SK-N-SH treated with all-trans-retinoic acid at 6 μM for 48 hours (cell line): Measurements from ENCODE around the gene PTPRN2.

ENCODE experiments used
- ATAC-seq: fragments of 200-7000 bp; cut with Tn5 transposase; 3 replicates; pipeline ENCODE4 v1.9.1; 2020; ENCODE audit warnings: mild to moderate bottlenecking, moderate library complexity
- ARNTL ChIP-seq: fragments of 450-650 bp; formaldehyde crosslinking; IDR thresholded peaks from 2 replicates; pipeline ENCODE4 v1.5.0; 2020; ENCODE audit warnings: low read depth, mild to moderate bottlenecking, moderate library complexity, borderline replicate concordance
- CSDC2 ChIP-seq: fragments of 250-450 bp; sonication (Bioruptor Pico); IDR thresholded peaks from 2 replicates; pipeline ENCODE4 v1.5.0; 2020; ENCODE audit warnings: mild to moderate bottlenecking, moderate library complexity
- ESRRG ChIP-seq: fragments of 250-450 bp; sonication (Bioruptor Pico); IDR thresholded peaks from 2 replicates; pipeline ENCODE4 v1.6.1; 2021; ENCODE audit warnings: mild to moderate bottlenecking
- ISL1 ChIP-seq: fragments of 250-450 bp; sonication (Bioruptor Pico); IDR thresholded peaks from 2 replicates; pipeline ENCODE4 v2.1.2; 2022; ENCODE audit warnings: mild to moderate bottlenecking, moderate library complexity
- OSR1 ChIP-seq: fragments of 250-450 bp; sonication (Bioruptor Pico); IDR thresholded peaks from 2 replicates; pipeline ENCODE4 v1.8.0; 2022; ENCODE audit warnings: moderate library complexity, mild to moderate bottlenecking, inconsistent platforms
- PPARA ChIP-seq: fragments of 250-450 bp; sonication (Bioruptor Pico); IDR thresholded peaks from 2 replicates; pipeline ENCODE4 v1.5.0; 2020; ENCODE audit warnings: mild to moderate bottlenecking, borderline replicate concordance
- RARB ChIP-seq: fragments of 250-450 bp; sonication (Bioruptor Pico); IDR thresholded peaks from 2 replicates; pipeline ENCODE4 v1.8.0; 2021; ENCODE audit warnings: mild to moderate bottlenecking, moderate library complexity
- SNAI2 ChIP-seq: fragments of 250-450 bp; sonication (Bioruptor Pico); IDR thresholded peaks from 2 replicates; pipeline ENCODE4 v1.5.0; 2020; ENCODE audit warnings: mild to moderate bottlenecking, moderate library complexity
- TCF4 ChIP-seq: fragments of 250-450 bp; sonication (Bioruptor Pico); IDR thresholded peaks from 2 replicates; pipeline ENCODE4 v1.8.0; 2021; ENCODE audit warnings: mild to moderate bottlenecking, moderate library complexity, borderline replicate concordance
- TOX ChIP-seq: fragments of 250-450 bp; sonication (Bioruptor Pico); IDR thresholded peaks from 2 replicates; pipeline ENCODE4 v1.8.0; 2021; ENCODE audit warnings: mild to moderate bottlenecking, moderate library complexity, borderline replicate concordance
- ZC3H10 ChIP-seq: fragments of 250-450 bp; sonication (Bioruptor Pico); IDR thresholded peaks from 2 replicates; pipeline ENCODE4 v1.5.1; 2021; ENCODE audit warnings: mild to moderate bottlenecking, moderate library complexity
- ZFP3 ChIP-seq: fragments of 250-450 bp; sonication (Bioruptor Pico); IDR thresholded peaks from 2 replicates; pipeline ENCODE4 v1.5.0; 2020; ENCODE audit warnings: mild to moderate bottlenecking, moderate library complexity
- ZFP30 ChIP-seq: fragments of 450-650 bp; formaldehyde crosslinking; IDR thresholded peaks from 2 replicates; pipeline ENCODE4 v1.5.0; 2022; ENCODE audit warnings: mild to moderate bottlenecking, moderate library complexity
- ZNF565 ChIP-seq: fragments of 450-650 bp; formaldehyde crosslinking; conservative IDR thresholded peaks from 2 replicates; pipeline ENCODE4 v1.5.0; 2020; ENCODE audit warnings: low read depth, mild to moderate bottlenecking, moderate library complexity
- ZNF70 ChIP-seq: fragments of 450-650 bp; formaldehyde crosslinking; IDR thresholded peaks from 2 replicates; pipeline ENCODE4 v1.5.0; 2020; ENCODE audit warnings: mild to moderate bottlenecking, moderate library complexity
- ZNF8 ChIP-seq: fragments of 450-650 bp; formaldehyde crosslinking; IDR thresholded peaks from 2 replicates; pipeline ENCODE4 v1.5.0; 2020; ENCODE audit warnings: mild to moderate bottlenecking, moderate library complexity
- TF ChIP-seq, protein P1 (sequence below): fragments of 250-450 bp; sonication (Bioruptor Pico); IDR thresholded peaks from 2 replicates; pipeline ENCODE4 v1.5.0; 2020; ENCODE audit warnings: mild to moderate bottlenecking, moderate library complexity
- TF ChIP-seq, protein P2 (sequence below): fragments of 250-450 bp; sonication (Bioruptor Pico); IDR thresholded peaks from 2 replicates; pipeline ENCODE4 v1.5.1; 2020; ENCODE audit warnings: low read depth, mild to moderate bottlenecking, moderate library complexity
- TF ChIP-seq, protein P3 (sequence below): fragments of 250-450 bp; sonication (Bioruptor Pico); IDR thresholded peaks from 2 replicates; pipeline ENCODE4 v1.8.0; 2020; ENCODE audit warnings: mild to moderate bottlenecking, moderate library complexity, borderline replicate concordance
- TF ChIP-seq, protein P4 (sequence below): fragments of 250-450 bp; sonication (Bioruptor Pico); IDR thresholded peaks from 2 replicates; pipeline ENCODE4 v1.8.0; 2021; ENCODE audit warnings: low read depth, mild to moderate bottlenecking, moderate library complexity, borderline replicate concordance
- TF ChIP-seq, protein P5 (sequence below): fragments of 250-450 bp; sonication (Bioruptor Pico); IDR thresholded peaks from 2 replicates; pipeline ENCODE4 v1.5.1; 2021; ENCODE audit warnings: mild to moderate bottlenecking, moderate library complexity

Gene PTPRN2

DNA sequence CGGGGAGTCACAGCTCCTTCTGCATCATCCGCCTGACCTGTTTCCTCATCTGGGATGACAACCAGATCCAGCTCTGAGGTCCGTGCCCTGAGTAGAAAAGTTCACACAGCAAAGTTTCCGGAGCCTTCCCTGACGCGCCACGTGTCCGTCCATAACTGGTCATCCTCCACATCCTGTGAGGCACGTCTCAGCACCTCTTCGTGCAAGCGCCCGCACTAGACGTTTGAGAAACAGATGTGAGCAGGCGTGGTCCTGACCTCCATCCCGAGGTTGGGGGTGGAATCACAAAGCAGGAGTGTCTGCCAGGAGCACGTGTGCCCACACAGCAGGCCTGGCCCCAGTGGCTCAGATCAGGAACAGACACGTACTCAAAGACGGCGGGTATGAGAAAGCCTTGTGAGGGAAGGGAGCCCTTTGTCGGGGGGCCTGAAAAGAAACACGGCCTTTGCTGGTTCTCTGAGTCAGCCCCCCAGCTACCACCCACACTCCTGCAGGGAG is 730.0 kb downstream of the PTPRN2 start:
- TF ChIP-seq, protein P1, sequence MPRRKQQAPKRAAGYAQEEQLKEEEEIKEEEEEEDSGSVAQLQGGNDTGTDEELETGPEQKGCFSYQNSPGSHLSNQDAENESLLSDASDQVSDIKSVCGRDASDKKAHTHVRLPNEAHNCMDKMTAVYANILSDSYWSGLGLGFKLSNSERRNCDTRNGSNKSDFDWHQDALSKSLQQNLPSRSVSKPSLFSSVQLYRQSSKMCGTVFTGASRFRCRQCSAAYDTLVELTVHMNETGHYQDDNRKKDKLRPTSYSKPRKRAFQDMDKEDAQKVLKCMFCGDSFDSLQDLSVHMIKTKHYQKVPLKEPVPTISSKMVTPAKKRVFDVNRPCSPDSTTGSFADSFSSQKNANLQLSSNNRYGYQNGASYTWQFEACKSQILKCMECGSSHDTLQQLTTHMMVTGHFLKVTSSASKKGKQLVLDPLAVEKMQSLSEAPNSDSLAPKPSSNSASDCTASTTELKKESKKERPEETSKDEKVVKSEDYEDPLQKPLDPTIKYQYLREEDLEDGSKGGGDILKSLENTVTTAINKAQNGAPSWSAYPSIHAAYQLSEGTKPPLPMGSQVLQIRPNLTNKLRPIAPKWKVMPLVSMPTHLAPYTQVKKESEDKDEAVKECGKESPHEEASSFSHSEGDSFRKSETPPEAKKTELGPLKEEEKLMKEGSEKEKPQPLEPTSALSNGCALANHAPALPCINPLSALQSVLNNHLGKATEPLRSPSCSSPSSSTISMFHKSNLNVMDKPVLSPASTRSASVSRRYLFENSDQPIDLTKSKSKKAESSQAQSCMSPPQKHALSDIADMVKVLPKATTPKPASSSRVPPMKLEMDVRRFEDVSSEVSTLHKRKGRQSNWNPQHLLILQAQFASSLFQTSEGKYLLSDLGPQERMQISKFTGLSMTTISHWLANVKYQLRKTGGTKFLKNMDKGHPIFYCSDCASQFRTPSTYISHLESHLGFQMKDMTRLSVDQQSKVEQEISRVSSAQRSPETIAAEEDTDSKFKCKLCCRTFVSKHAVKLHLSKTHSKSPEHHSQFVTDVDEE (CRISPR knock-in tag): no peak
- ATAC-seq: no peak

DNA sequence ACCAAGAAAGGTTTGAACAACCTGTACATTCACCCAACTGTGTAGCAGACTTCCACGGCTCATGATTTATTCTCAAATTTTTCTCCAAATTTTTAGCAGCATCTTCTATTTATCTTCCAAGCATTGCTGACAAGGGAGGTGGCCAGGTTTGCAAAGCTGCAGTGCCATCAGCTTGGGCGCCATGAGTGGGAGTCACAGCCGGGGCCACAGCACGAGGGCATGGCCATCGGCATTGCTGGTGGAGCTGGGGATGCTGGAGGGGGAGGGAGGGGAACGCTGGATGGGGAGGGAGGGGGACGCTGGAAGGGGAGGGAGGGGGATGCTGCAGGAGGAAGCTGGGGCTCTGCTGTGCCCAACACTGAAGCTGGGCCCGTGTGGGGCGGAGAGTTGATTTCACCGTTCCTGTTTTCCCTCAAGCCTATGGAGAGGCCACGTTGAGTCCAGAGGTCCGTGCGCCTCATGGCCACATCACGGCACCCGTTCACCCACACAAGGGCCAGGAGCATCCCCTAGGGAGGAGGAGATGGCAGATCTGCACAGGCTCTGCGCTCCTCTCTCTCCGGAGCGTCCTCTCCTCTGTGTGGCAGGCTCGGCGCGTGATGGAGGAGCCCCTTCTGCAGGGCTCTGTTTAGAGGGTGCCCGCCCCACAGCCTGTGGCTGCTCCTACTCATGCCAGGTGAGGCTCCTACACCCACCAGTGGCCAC is 730.6 kb downstream of the PTPRN2 start:
- ATAC-seq: no peak
- no peak for TF ChIP-seq SNAI2
- TF ChIP-seq ESRRG (CRISPR knock-in tag): no peak
- no peak for TF ChIP-seq TOX
- TF ChIP-seq ZNF8 (CRISPR knock-in tag): no peak
- TF ChIP-seq TCF4 (CRISPR knock-in tag): no peak
- TF ChIP-seq, protein P2, sequence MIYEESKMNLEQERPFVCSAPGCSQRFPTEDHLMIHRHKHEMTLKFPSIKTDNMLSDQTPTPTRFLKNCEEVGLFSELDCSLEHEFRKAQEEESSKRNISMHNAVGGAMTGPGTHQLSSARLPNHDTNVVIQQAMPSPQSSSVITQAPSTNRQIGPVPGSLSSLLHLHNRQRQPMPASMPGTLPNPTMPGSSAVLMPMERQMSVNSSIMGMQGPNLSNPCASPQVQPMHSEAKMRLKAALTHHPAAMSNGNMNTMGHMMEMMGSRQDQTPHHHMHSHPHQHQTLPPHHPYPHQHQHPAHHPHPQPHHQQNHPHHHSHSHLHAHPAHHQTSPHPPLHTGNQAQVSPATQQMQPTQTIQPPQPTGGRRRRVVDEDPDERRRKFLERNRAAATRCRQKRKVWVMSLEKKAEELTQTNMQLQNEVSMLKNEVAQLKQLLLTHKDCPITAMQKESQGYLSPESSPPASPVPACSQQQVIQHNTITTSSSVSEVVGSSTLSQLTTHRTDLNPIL (CRISPR knock-in tag): no peak

DNA sequence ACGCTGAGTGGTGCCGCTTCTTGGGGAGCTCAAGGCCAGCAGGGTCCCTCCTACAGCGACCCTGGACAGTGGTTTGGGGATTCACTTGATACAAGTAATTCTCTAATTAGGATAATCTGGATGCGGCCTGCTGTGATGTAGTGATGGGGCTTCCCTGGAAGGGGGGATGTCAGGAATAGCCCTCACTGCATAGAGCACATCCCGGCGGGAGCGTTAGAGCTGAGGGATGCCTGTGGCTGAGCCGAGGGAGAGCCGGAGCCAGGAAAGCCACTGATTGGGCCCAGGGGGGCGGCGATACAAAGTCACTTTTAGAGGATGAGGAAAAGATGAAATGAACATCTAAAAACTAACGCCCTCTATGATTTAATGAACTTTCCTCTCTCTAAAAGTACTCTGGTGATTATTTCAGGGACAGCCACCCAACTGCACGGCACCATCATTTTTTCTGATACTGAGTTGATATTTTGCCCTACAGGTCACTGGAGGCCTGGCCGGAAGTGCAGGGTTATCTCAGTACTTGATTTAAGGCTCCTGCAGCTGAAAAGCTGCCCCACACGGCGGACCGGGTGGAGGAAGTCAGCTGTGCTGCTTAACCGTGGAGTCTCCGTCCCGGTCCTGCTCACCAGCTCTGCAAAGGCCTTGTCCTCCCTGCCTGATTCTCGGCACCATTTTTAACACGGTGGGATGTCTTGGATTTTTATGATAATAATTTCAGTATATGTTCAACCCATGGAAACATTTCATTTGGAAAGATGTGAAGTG is 732.0 kb downstream of the PTPRN2 start:
- ATAC-seq: no peak
- TF ChIP-seq, protein P2 (CRISPR knock-in tag): no peak
- TF ChIP-seq, protein P3, sequence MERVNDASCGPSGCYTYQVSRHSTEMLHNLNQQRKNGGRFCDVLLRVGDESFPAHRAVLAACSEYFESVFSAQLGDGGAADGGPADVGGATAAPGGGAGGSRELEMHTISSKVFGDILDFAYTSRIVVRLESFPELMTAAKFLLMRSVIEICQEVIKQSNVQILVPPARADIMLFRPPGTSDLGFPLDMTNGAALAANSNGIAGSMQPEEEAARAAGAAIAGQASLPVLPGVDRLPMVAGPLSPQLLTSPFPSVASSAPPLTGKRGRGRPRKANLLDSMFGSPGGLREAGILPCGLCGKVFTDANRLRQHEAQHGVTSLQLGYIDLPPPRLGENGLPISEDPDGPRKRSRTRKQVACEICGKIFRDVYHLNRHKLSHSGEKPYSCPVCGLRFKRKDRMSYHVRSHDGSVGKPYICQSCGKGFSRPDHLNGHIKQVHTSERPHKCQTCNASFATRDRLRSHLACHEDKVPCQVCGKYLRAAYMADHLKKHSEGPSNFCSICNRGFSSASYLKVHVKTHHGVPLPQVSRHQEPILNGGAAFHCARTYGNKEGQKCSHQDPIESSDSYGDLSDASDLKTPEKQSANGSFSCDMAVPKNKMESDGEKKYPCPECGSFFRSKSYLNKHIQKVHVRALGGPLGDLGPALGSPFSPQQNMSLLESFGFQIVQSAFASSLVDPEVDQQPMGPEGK (CRISPR knock-in tag): no peak
- TF ChIP-seq, protein P4, sequence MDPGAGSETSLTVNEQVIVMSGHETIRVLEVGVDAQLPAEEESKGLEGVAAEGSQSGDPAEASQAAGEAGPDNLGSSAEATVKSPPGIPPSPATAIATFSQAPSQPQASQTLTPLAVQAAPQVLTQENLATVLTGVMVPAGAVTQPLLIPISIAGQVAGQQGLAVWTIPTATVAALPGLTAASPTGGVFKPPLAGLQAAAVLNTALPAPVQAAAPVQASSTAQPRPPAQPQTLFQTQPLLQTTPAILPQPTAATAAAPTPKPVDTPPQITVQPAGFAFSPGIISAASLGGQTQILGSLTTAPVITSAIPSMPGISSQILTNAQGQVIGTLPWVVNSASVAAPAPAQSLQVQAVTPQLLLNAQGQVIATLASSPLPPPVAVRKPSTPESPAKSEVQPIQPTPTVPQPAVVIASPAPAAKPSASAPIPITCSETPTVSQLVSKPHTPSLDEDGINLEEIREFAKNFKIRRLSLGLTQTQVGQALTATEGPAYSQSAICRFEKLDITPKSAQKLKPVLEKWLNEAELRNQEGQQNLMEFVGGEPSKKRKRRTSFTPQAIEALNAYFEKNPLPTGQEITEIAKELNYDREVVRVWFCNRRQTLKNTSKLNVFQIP (CRISPR knock-in tag): no peak
- no peak for TF ChIP-seq ISL1 (CRISPR knock-in tag)
- no peak for TF ChIP-seq OSR1 (CRISPR knock-in tag)
- no peak for TF ChIP-seq ZNF70 (CRISPR knock-in tag)
- TF ChIP-seq, protein P5, sequence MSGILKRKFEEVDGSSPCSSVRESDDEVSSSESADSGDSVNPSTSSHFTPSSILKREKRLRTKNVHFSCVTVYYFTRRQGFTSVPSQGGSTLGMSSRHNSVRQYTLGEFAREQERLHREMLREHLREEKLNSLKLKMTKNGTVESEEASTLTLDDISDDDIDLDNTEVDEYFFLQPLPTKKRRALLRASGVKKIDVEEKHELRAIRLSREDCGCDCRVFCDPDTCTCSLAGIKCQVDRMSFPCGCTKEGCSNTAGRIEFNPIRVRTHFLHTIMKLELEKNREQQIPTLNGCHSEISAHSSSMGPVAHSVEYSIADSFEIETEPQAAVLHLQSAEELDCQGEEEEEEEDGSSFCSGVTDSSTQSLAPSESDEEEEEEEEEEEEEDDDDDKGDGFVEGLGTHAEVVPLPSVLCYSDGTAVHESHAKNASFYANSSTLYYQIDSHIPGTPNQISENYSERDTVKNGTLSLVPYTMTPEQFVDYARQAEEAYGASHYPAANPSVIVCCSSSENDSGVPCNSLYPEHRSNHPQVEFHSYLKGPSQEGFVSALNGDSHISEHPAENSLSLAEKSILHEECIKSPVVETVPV: no peak
- TF ChIP-seq ARNTL (CRISPR knock-in tag): no peak
- TF ChIP-seq TCF4 (CRISPR knock-in tag): no peak
- no peak for TF ChIP-seq PPARA (CRISPR knock-in tag)
- TF ChIP-seq ESRRG (CRISPR knock-in tag): no peak
- no peak for TF ChIP-seq ZC3H10
- TF ChIP-seq TOX: no peak
- TF ChIP-seq CSDC2: no peak
- TF ChIP-seq ZNF565 (CRISPR knock-in tag): no peak
- no peak for TF ChIP-seq RARB
- no peak for TF ChIP-seq ZFP3 (CRISPR knock-in tag)
- no peak for TF ChIP-seq ZNF8 (CRISPR knock-in tag)
- no peak for TF ChIP-seq ZFP30
